Muscle layer of duodenum (tissue), 2 donors: ENCODE data around the gene METAP1D.

Experiments
- H3K27ac ChIP-seq: one replicate; pipeline ENCODE4 v1.7.0; 2013; ENCODE audit warnings: mild to moderate bottlenecking, low read length
- H3K27me3 ChIP-seq: one replicate; pipeline ENCODE4 v1.7.0; 2013; ENCODE audit warnings: low read depth, mild to moderate bottlenecking, control low read depth, low read length
- H3K36me3 ChIP-seq, 2 donors: one replicate each; pipeline ENCODE4 v1.7.0; 2013; ENCODE audit warnings: low read length in 2 of 2, control low read depth in 1 of 2, mild to moderate bottlenecking in 1 of 2; ENCODE audit not compliant: insufficient read depth in 2 of 2, control insufficient read depth in 1 of 2
- H3K4me1 ChIP-seq, 2 donors: one replicate each; pipeline ENCODE4 v1.7.0; 2013; ENCODE audit warnings: low read length in 2 of 2, mild to moderate bottlenecking in 2 of 2, control low read depth in 1 of 2, moderate library complexity in 1 of 2; ENCODE audit not compliant: insufficient read depth in 2 of 2, control insufficient read depth in 1 of 2
- H3K4me3 ChIP-seq, 2 donors: one replicate each; pipeline ENCODE4 v1.7.0; 2013; ENCODE audit warnings: low read length in 2 of 2, low read depth in 1 of 2, mild to moderate bottlenecking in 1 of 2
- H3K9me3 ChIP-seq, 2 donors: one replicate each; pipeline ENCODE4 v1.7.0; 2013; ENCODE audit warnings: low read length in 2 of 2, control low read depth in 1 of 2, mild to moderate bottlenecking in 1 of 2; ENCODE audit not compliant: control insufficient read depth in 1 of 2
- donor health status: healthy.

METAP1D gene

GRCh38 chr2:172072303-172072702 is 72.5 kb downstream of the METAP1D start:
- no peaks in the 10 kb centered on the region for H3K4me1 ChIP-seq
- H3K9me3 ChIP-seq = no peaks in the 10 kb centered on the region
- no peaks in the 10 kb centered on the region for H3K27me3 ChIP-seq
- H3K4me3 ChIP-seq = no peak overlapping the region
- no peak overlapping the region for H3K27ac ChIP-seq
- no peaks in the 10 kb centered on the region for H3K36me3 ChIP-seq

GRCh38 chr2:172072706-172073105 is 73.0 kb downstream of the METAP1D start:
- Histone ChIP-seq H3K27ac (no peak overlapping the region), H3K4me3 (no peak overlapping the region), H3K9me3 (no peaks in the 10 kb centered on the region), H3K4me1 (no peaks in the 10 kb centered on the region), H3K27me3 (no peaks in the 10 kb centered on the region), H3K36me3 (no peaks in the 10 kb centered on the region)

- H3K4me1 ChIP-seq = no peaks in the 10 kb centered on the region
- no peak overlapping the region for H3K27ac ChIP-seq
- no peak overlapping the region for H3K4me3 ChIP-seq
- H3K27me3 ChIP-seq = no peaks in the 10 kb centered on the region
- H3K9me3 ChIP-seq = no peaks in the 10 kb centered on the region
- H3K36me3 ChIP-seq = no peaks in the 10 kb centered on the region
Measured at GRCh38 chr2:172073518-172073917, 73.8 kb downstream of the METAP1D start.

GRCh38 chr2:172074254-172074653 is 74.5 kb downstream of the METAP1D start:
- Histone ChIP-seq H3K4me1 (no peaks in the 10 kb centered on the region), H3K9me3 (no peaks in the 10 kb centered on the region), H3K36me3 (no peaks in the 10 kb centered on the region), H3K4me3 (no peak overlapping the region), H3K27me3 (no peaks in the 10 kb centered on the region), H3K27ac (no peak overlapping the region)

- peaks cover 0 to 5% of the 10 kb centered on the region in 2 donors for H3K9me3 ChIP-seq
- H3K27ac ChIP-seq = no peak overlapping the region
- H3K4me3 ChIP-seq = no peak overlapping the region
- peaks cover 0 to 12% of the 10 kb centered on the region in 2 donors for H3K4me1 ChIP-seq
- H3K36me3 ChIP-seq = no peaks in the 10 kb centered on the region
- H3K27me3 ChIP-seq = peaks cover 46% of the 10 kb centered on the region
Measured at GRCh38 chr2:172079416-172079815, 79.7 kb downstream of the METAP1D start.

- Histone ChIP-seq H3K4me1 (peaks cover 0 to 18% of the 10 kb centered on the region in 2 donors), H3K27ac (no peak overlapping the region), H3K36me3 (no peaks in the 10 kb centered on the region), H3K4me3 (no peak overlapping the region), H3K27me3 (peaks cover 53% of the 10 kb centered on the region), H3K9me3 (peaks cover 0 to 5% of the 10 kb centered on the region in 2 donors)
Measured at GRCh38 chr2:172079838-172080640, 80.3 kb downstream of the METAP1D start.

- Histone ChIP-seq H3K27me3 (peaks cover 59% of the 10 kb centered on the region), H3K27ac (no peak overlapping the region), H3K4me1 (peaks cover 0 to 25% of the 10 kb centered on the region in 2 donors), H3K36me3 (no peaks in the 10 kb centered on the region), H3K9me3 (peaks cover 0 to 5% of the 10 kb centered on the region in 2 donors), H3K4me3 (no peak overlapping the region)
Measured at GRCh38 chr2:172080641-172081220, 81.0 kb downstream of the METAP1D start.

- H3K27me3 ChIP-seq = peaks cover 66% of the 10 kb centered on the region
- H3K4me1 ChIP-seq = peaks cover 0 to 32% of the 10 kb centered on the region in 2 donors
- H3K27ac ChIP-seq = no peak overlapping the region
- no peaks in the 10 kb centered on the region for H3K36me3 ChIP-seq
- no peak overlapping the region for H3K4me3 ChIP-seq
- peaks cover 0 to 5% of the 10 kb centered on the region in 2 donors for H3K9me3 ChIP-seq
Measured at GRCh38 chr2:172081221-172082022, 81.7 kb downstream of the METAP1D start.

- H3K4me1 ChIP-seq = peaks cover 0 to 40% of the 10 kb centered on the region in 2 donors
- peaks cover 75% of the 10 kb centered on the region for H3K27me3 ChIP-seq
- no peaks in the 10 kb centered on the region for H3K36me3 ChIP-seq
- H3K27ac ChIP-seq = no peak overlapping the region
- no peak overlapping the region for H3K4me3 ChIP-seq
- peaks cover 0 to 5% of the 10 kb centered on the region in 2 donors for H3K9me3 ChIP-seq
Measured at GRCh38 chr2:172082105-172082943, 82.6 kb downstream of the METAP1D start.

- peaks cover 0 to 5% of the 10 kb centered on the region in 2 donors for H3K9me3 ChIP-seq
- peaks cover 0 to 40% of the 10 kb centered on the region in 2 donors for H3K4me1 ChIP-seq
- peaks cover 83% of the 10 kb centered on the region for H3K27me3 ChIP-seq
Measured at GRCh38 chr2:172082944-172083627, 83.3 kb downstream of the METAP1D start.

More at GRCh38 chr2:172082944-172083627, 83.3 kb downstream of the METAP1D start:
- Histone ChIP-seq H3K36me3 (no peaks in the 10 kb centered on the region), H3K4me3 (no peak overlapping the region), H3K27ac (no peak overlapping the region)
